ENCODE measurements around the gene P3R3URF.
"Not testable (repeated sequence)": the region's sequence is repeated elsewhere in the genome, so short reads cannot be mapped to it uniquely, and the experiment has no call there.

P3R3URF gene

DNA sequence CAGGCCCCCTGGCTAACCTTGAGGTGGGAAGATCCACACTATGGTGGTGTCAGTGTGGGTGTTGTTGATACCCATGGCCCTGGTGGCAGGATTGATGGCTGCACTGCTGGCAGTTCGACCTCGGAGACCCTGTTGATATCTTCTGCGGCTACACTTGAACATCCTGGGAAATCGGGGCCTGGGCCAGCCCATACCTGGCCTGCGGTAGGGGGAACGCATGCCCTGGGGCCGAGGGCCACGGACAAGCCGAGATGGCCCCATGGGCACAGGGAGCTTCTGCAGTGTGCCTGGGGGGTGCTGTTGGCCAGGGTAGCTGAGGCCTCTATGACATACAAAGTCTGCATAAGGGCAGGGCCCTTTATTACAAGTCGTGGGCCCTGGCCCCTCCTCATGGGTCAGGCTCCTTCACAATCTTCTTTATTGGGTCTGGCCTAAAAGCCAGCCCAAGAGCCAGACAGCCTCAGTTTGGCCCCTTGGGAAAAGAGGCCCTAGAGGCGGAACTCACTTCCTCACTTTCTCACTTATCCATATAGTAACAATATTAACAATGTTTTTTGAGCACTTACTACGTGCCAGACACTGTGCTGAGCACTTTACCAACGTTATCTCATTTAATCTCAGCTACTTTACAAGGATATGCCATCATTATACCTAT is at the start of gene P3R3URF:
TSS of gene P3R3URF (minus strand) at position 278 of the 655 bp plus-strand sequence. CDS start at position 261, 17 bp downstream.
- Histone ChIP-seq H3K27ac (ENCODE audit: low read length) (peak within 1 kb of the TSS; percentile 53), H3K9me3 (ENCODE audit: control insufficient read depth in 2 of 2, low read length in 2 of 2) (no peaks in the 10 kb centered on the region), H3K4me1 (ENCODE audit: control insufficient read depth, insufficient read depth, low read length) (peaks cover 22% of the 10 kb centered on the region)

DNA sequence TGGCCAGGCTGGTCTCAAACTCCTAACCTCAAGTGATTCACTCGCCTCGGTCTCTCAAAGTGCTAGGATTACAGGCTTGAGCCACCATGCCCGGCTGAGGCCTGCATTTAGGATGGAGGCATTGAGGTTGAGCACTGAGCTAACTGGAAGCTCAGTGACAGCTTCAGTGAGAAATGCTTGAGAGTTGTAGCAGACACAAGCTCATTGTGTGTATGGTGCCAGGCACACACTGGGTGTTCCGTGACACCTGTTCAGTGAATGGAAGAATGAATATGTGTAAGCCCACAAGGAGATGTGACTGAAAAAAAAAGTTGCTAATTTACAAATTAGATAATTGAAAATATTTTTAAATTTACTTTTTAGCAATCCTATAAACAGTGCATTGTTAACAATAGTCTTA is 48.7 kb upstream of the P3R3URF start:
- Histone ChIP-seq H3K9ac (ENCODE audit: low read length in 2 of 2) (no peak overlapping the region), H3K4me1 (ENCODE audit: control insufficient read depth, insufficient read depth, low read length) (no peaks in the 10 kb centered on the region), H3K36me3 (ENCODE audit: control insufficient read depth in 2 of 2, insufficient read depth in 2 of 2, low read length in 2 of 2) (peaks cover 0 to 2% of the 10 kb centered on the region in 2 donors), H3K27ac (ENCODE audit: low read length) (no peak overlapping the region), H3K9me3 (ENCODE audit: control insufficient read depth in 2 of 2, low read length in 2 of 2) (no peaks in the 10 kb centered on the region), H3K4me3 (ENCODE audit: low read length in 2 of 2) (no peak overlapping the region), H3K27me3 (ENCODE audit: control insufficient read depth in 1 of 2, insufficient read depth in 2 of 2, low read length in 2 of 2) (no peaks in the 10 kb centered on the region)

More for the DNA sequence above, at the start of gene P3R3URF:
- Histone ChIP-seq H3K36me3 (ENCODE audit: control insufficient read depth in 2 of 2, insufficient read depth in 2 of 2, low read length in 2 of 2) (no peaks in the 10 kb centered on the region), H3K27me3 (ENCODE audit: control insufficient read depth in 1 of 2, insufficient read depth in 2 of 2, low read length in 2 of 2) (no peaks in the 10 kb centered on the region), H3K4me3 (ENCODE audit: low read length in 2 of 2) (no peak within 1 kb of the TSS), H3K9ac (ENCODE audit: low read length in 2 of 2) (no peak within 1 kb of the TSS)

DNA sequence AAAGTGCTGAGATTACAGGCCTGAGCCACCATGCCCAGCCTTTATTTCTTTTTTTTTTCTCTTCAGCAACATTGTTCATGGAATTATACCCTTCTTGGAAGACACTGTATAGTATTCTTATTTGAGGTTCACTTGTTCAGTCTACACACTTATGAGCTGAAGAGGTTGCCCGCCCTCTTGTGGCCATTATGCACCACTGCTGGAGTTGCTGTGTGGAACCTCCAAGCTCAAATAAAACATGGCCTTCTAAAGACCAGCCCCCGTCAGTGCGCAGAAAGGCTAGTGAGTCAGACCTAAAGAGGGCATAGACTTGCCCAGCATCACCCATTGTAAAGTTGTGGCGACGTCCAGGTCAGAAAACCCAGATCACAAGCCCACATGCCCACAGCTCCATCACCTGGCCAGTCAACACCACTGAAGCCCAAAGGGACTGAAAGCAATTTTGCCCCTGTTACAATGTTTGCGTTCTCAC is 47.2 kb upstream of the P3R3URF start:
- no peaks in the 10 kb centered on the region for H3K9me3 ChIP-seq (ENCODE audit: control insufficient read depth in 2 of 2, low read length in 2 of 2)
- H3K9ac ChIP-seq (ENCODE audit: low read length in 2 of 2): peak overlapping the region in 1 of 2 donors; percentile 42
- H3K27me3 ChIP-seq (ENCODE audit: control insufficient read depth in 1 of 2, insufficient read depth in 2 of 2, low read length in 2 of 2): no peaks in the 10 kb centered on the region
- no peak overlapping the region for H3K27ac ChIP-seq (ENCODE audit: low read length)
- H3K4me1 ChIP-seq (ENCODE audit: control insufficient read depth, insufficient read depth, low read length): no peaks in the 10 kb centered on the region
- H3K36me3 ChIP-seq (ENCODE audit: control insufficient read depth in 2 of 2, insufficient read depth in 2 of 2, low read length in 2 of 2): peaks cover 0 to 9% of the 10 kb centered on the region in 2 donors
- H3K4me3 ChIP-seq (ENCODE audit: low read length in 2 of 2): no peak overlapping the region

- not testable (repeated sequence) for H3K27ac ChIP-seq (ENCODE audit: low read length); H3K4me1 ChIP-seq (ENCODE audit: control insufficient read depth, insufficient read depth, low read length); H3K4me3 ChIP-seq (ENCODE audit: low read length in 2 of 2); H3K9me3 ChIP-seq (ENCODE audit: control insufficient read depth in 2 of 2, low read length in 2 of 2); H3K27me3 ChIP-seq (ENCODE audit: control insufficient read depth in 1 of 2, insufficient read depth in 2 of 2, low read length in 2 of 2); H3K36me3 ChIP-seq (ENCODE audit: control insufficient read depth in 2 of 2, insufficient read depth in 2 of 2, low read length in 2 of 2); H3K9ac ChIP-seq (ENCODE audit: low read length in 2 of 2)
These were observed 46.8 kb upstream of the P3R3URF start for GRCh38 chr1:46223055-46223454.

DNA sequence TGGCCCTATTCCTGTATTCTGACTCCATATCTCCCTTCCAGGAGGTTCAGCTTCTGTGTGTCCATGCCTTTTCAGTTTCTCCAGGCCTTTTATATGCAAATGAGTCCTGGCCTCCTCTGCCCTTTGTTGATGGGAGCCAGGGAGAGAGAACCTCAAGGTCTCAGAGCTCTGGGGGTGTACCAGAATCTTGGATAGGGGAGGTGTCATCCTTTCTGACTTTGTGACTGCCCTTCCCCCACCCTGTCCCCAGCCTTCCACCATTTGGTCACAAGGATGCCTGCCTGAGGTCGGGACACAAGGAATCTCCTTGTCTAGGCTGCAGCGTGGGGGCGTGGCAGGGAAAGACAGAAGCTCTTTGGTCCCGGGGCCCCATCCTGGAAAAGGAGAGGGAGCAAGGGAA is 45.5 kb upstream of the P3R3URF start:
- H3K4me3 ChIP-seq (ENCODE audit: low read length in 2 of 2): no peak overlapping the region
- H3K9ac ChIP-seq (ENCODE audit: low read length in 2 of 2): no peak overlapping the region
- H3K9me3 ChIP-seq (ENCODE audit: control insufficient read depth in 2 of 2, low read length in 2 of 2): no peaks in the 10 kb centered on the region
- no peak overlapping the region for H3K27ac ChIP-seq (ENCODE audit: low read length)
- no peaks in the 10 kb centered on the region for H3K4me1 ChIP-seq (ENCODE audit: control insufficient read depth, insufficient read depth, low read length)
- H3K36me3 ChIP-seq (ENCODE audit: control insufficient read depth in 2 of 2, insufficient read depth in 2 of 2, low read length in 2 of 2): peaks cover 0 to 9% of the 10 kb centered on the region in 2 donors
- no peaks in the 10 kb centered on the region for H3K27me3 ChIP-seq (ENCODE audit: control insufficient read depth in 1 of 2, insufficient read depth in 2 of 2, low read length in 2 of 2)

DNA sequence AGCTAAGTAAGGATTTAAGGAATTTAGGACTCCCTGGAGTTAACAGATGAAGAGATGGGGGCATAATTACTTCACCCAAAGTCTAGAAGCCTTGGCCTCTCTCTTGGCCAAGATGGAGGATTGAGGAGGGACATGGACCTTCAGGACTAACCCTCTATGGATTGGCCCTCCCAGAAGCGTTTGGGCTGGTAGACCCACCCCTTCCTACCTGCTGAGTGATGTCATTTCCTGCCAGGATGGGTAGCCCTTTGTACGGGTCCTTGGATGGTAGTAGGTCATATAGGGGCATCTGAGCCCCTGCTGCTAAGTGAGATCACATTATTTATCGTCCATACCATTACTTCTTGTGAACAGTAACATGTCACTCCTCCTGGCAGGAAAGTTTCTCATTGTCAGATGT is 44.5 kb upstream of the P3R3URF start:
- H3K4me3 ChIP-seq (ENCODE audit: low read length in 2 of 2): no peak overlapping the region
- no peak overlapping the region for H3K27ac ChIP-seq (ENCODE audit: low read length)
- no peaks in the 10 kb centered on the region for H3K4me1 ChIP-seq (ENCODE audit: control insufficient read depth, insufficient read depth, low read length)
- H3K36me3 ChIP-seq (ENCODE audit: control insufficient read depth in 2 of 2, insufficient read depth in 2 of 2, low read length in 2 of 2): peaks cover 0 to 9% of the 10 kb centered on the region in 2 donors
- no peak overlapping the region for H3K9ac ChIP-seq (ENCODE audit: low read length in 2 of 2)
- no peaks in the 10 kb centered on the region for H3K27me3 ChIP-seq (ENCODE audit: control insufficient read depth in 1 of 2, insufficient read depth in 2 of 2, low read length in 2 of 2)
- no peaks in the 10 kb centered on the region for H3K9me3 ChIP-seq (ENCODE audit: control insufficient read depth in 2 of 2, low read length in 2 of 2)

DNA sequence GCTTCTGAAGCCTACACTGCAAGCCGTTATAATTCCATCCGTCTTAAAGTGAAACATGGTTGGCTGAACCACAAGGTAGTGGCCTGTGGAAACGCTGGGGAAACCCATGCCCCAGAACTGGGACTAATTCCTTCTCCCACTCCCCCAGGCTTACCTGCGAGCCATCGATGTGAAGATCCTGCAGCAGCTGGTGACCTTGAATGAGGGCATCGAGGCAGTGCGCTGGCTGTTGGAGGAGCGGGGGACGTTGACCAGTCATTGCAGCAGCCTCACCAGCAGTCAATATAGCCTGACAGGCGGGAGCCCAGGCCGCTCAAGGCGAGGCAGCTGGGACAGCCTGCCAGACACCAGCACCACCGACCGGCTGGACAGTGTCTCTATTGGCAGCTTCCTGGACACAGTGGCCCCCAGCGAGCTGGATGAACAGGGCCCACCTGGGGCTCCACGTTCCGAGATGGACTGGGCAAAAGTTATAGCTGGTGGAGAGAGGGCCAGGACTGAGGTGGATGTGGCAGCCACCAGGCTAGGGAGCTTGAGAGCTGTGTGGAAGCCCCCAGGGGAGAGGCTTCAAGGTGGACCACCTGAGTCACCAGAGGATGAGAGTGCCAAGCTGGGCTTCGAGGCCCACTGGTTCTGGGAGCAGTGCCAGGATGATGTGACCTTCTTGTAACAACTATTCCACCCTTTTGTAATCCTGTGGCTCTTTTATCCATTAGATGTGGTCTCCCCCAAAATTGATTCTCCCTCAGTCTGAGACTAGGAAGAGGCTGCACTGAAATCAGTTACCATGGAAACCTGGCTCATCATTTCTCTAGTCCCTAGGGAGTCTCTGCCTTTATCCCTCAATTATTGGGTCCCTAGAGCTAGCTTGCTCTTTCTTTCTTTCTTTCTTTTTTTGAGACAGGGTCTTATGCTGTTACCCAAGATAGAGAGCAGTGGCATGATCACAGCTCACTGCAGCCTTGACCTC is 43.5 kb upstream of the P3R3URF start:
- Histone ChIP-seq H3K36me3 (ENCODE audit: control insufficient read depth in 2 of 2, insufficient read depth in 2 of 2, low read length in 2 of 2) (peaks cover 0 to 9% of the 10 kb centered on the region in 2 donors), H3K9ac (ENCODE audit: low read length in 2 of 2) (no peak overlapping the region), H3K27me3 (ENCODE audit: control insufficient read depth in 1 of 2, insufficient read depth in 2 of 2, low read length in 2 of 2) (no peaks in the 10 kb centered on the region), H3K27ac (ENCODE audit: low read length) (no peak overlapping the region), H3K4me1 (ENCODE audit: control insufficient read depth, insufficient read depth, low read length) (no peaks in the 10 kb centered on the region), H3K9me3 (ENCODE audit: control insufficient read depth in 2 of 2, low read length in 2 of 2) (no peaks in the 10 kb centered on the region), H3K4me3 (ENCODE audit: low read length in 2 of 2) (no peak overlapping the region)

DNA sequence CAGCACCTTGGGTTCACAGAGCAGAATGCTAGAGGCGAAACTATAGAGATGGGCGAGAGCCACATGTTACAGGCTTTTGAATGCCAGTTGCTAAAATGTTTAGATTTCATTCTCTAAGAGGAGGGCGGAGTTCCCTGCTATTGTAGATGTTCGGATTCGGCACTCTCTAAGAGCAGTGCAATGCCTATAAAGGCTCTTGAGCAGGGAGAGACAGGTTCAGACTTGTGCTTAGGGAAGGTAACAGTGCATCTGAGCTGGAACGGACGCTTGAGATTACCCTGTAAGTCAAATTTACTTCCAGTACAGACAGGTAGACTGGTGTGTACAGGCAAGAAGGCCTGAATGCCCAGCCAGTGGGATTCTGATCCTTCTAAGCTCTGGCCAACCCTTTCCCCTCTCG is 42.2 kb upstream of the P3R3URF start:
- Histone ChIP-seq H3K4me3 (ENCODE audit: low read length in 2 of 2) (no peak overlapping the region), H3K36me3 (ENCODE audit: control insufficient read depth in 2 of 2, insufficient read depth in 2 of 2, low read length in 2 of 2) (peaks cover 0 to 9% of the 10 kb centered on the region in 2 donors), H3K27ac (ENCODE audit: low read length) (no peak overlapping the region), H3K4me1 (ENCODE audit: control insufficient read depth, insufficient read depth, low read length) (no peaks in the 10 kb centered on the region), H3K9me3 (ENCODE audit: control insufficient read depth in 2 of 2, low read length in 2 of 2) (no peaks in the 10 kb centered on the region), H3K27me3 (ENCODE audit: control insufficient read depth in 1 of 2, insufficient read depth in 2 of 2, low read length in 2 of 2) (no peaks in the 10 kb centered on the region), H3K9ac (ENCODE audit: low read length in 2 of 2) (no peak overlapping the region)

DNA sequence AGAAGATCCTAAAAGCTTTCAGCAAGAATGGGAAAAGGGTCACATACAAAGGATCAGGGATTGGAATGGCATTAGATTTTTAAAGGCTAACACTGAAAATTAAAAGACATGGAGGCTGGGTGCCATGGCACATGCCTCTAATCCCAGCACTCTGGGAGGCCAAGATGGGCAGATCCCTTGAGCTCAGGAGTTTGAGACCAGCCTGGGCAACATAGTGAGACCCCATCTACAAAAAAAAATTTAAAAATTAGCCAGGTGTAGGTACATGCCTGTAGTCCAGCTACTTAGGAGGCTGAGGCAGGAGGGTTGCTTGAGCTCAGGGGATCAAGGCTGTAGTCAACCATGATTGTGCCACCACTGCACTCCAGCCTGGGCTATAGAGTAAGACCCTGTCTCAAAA is 39.2 kb upstream of the P3R3URF start:
- Histone ChIP-seq H3K9ac (ENCODE audit: low read length in 2 of 2) (no peak overlapping the region), H3K9me3 (ENCODE audit: control insufficient read depth in 2 of 2, low read length in 2 of 2) (no peaks in the 10 kb centered on the region), H3K27ac (ENCODE audit: low read length) (no peak overlapping the region), H3K4me1 (ENCODE audit: control insufficient read depth, insufficient read depth, low read length) (no peaks in the 10 kb centered on the region), H3K4me3 (ENCODE audit: low read length in 2 of 2) (no peak overlapping the region), H3K36me3 (ENCODE audit: control insufficient read depth in 2 of 2, insufficient read depth in 2 of 2, low read length in 2 of 2) (peaks cover 0 to 9% of the 10 kb centered on the region in 2 donors), H3K27me3 (ENCODE audit: control insufficient read depth in 1 of 2, insufficient read depth in 2 of 2, low read length in 2 of 2) (no peaks in the 10 kb centered on the region)

DNA sequence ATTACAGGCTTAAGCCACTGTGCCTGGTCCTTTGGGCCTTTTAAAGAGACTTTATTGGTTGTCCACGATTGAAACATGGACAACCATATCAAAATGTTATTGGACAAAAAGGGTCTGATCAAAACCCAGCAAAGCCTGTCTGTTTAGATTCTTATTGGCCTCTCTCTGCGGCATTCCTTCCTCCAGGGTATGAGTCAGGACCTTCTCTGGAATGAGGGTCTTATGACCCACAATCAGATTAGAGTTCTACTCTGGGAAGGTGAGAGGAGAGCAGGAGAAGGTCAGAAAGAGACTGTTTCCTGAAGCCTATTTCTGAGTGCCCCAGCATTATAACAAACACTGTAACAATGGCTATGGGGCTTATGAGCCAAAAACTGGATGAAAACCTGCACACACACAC is 34.8 kb upstream of the P3R3URF start:
- H3K27ac ChIP-seq (ENCODE audit: low read length): no peak overlapping the region
- no peak overlapping the region for H3K4me3 ChIP-seq (ENCODE audit: low read length in 2 of 2)
- H3K4me1 ChIP-seq (ENCODE audit: control insufficient read depth, insufficient read depth, low read length): no peaks in the 10 kb centered on the region
- H3K27me3 ChIP-seq (ENCODE audit: control insufficient read depth in 1 of 2, insufficient read depth in 2 of 2, low read length in 2 of 2): no peaks in the 10 kb centered on the region
- no peaks in the 10 kb centered on the region for H3K9me3 ChIP-seq (ENCODE audit: control insufficient read depth in 2 of 2, low read length in 2 of 2)
- H3K36me3 ChIP-seq (ENCODE audit: control insufficient read depth in 2 of 2, insufficient read depth in 2 of 2, low read length in 2 of 2): no peaks in the 10 kb centered on the region
- H3K9ac ChIP-seq (ENCODE audit: low read length in 2 of 2): no peak overlapping the region
